Measurements from ENCODE around the gene LGALS8. TPM values are rescaled to one million over a fixed set of nuclear protein-coding genes. Genes with fewer than 3 reads are reported as not detected.

LGALS8 gene
- total RNA-seq, 5 donors from 2014 or later (not counting 1 experiment from before 2014, with no cell fraction given), result 106 to 147 (median 124) TPM

DNA sequence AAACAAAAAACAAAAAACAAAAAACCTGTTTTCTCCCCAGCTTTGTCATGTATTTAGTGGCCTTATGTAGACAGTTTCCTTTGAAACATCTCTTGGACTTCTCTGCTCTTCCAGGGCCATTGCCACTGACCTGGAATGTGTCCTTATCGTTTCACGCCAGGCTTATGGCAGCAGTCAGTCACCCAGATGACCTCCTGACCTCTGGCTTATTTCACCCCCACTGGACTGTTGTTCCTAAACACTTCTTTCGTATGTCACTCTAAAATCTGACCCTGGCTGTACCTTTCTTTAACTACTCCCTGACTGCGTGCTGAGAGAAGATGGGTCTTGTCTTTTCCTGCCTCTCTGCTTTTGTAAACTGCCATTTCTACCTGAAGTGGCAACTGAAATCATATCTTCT lies 9.1 kb downstream of the LGALS8 start:
- peaks cover 5 to 39% of the 10 kb centered on the region in 2 donors for H3K36me3 ChIP-seq (ENCODE audit: control insufficient read depth in 2 of 2, extremely low read depth in 1 of 2, insufficient read depth in 1 of 2, low read length in 1 of 2)
- peaks cover 0 to 17% of the 10 kb centered on the region in 2 experiments for H3K4me1 ChIP-seq (ENCODE audit: control insufficient read depth in 1 of 2, extremely low read depth in 1 of 2, insufficient read depth in 2 of 2, low read length in 2 of 2)
- no peaks in the 10 kb centered on the region for H3K9me3 ChIP-seq
- ChIA-PET POLR2A (no interaction called here), CTCF (no interaction called here)
- Mint-ChIP-seq H3K9me3 (no peaks in the 10 kb centered on the region), H3K4me1 (peaks cover 51 to 63% (median 58%) of the 10 kb centered on the region in 3 donors), H3K4me3 (no peak overlapping the region), H3K27me3 (no peaks in the 10 kb centered on the region), H3K27ac (peak overlapping the region; percentile 83 to 87), H3K36me3 (peaks cover 43% of the 10 kb centered on the region)
- no peak overlapping the region for H3K4me3 ChIP-seq (ENCODE audit: control insufficient read depth in 1 of 2, extremely low read depth in 1 of 2, low read length in 1 of 2)
- WGBS (ENCODE audit: insufficient coverage), result 93% methylated on average over 4 of the region's 4 CpGs
- no peak for ATAC-seq (replicated peaks in 1 of 4)
- no peaks in the 10 kb centered on the region for H3K27me3 ChIP-seq (replicated peaks in 1 of 2; ENCODE audit: control insufficient read depth in 2 of 2, extremely low read depth in 1 of 2, insufficient read depth in 2 of 2, low read length in 1 of 2)
- no peak for DNase-seq
- no peak overlapping the region for H3K27ac ChIP-seq (ENCODE audit: low read length)

DNA sequence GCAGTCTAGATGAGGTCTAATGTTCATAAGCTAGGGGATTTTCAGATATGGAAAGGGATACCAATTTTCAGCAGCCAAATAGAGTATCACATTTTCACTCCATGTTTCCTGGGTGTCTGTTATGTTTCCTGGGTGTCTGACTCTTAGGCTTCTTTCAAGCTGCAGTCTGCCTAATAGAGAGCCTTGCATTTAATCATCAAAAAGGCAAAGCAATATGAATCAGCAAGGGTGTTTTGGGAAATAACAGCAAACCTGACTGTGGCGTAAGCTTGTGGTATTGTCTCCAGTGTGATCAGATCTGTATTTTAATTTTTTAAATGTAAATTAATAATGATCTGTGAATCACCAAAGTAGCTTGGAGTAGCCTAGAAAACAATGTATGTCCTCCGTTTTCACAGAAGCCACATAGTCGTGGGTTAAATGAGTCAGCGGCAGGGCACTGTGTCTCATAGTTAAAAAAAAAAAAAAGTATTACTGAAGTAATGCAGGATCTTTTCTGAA lies 10.4 kb downstream of the LGALS8 start:
- Mint-ChIP-seq H3K36me3 (peaks cover 49% of the 10 kb centered on the region), H3K4me3 (peak overlapping the region; percentile 28 to 49 (median 47)), H3K27me3 (no peaks in the 10 kb centered on the region), H3K27ac (peak overlapping the region; percentile 87 to 88), H3K4me1 (peaks cover 46 to 58% (median 52%) of the 10 kb centered on the region in 3 donors), H3K9me3 (no peaks in the 10 kb centered on the region)
- Histone ChIP-seq H3K4me3 (ENCODE audit: control insufficient read depth in 1 of 2, extremely low read depth in 1 of 2, low read length in 1 of 2) (no peak overlapping the region), H3K9me3 (no peaks in the 10 kb centered on the region), H3K27me3 (replicated peaks in 1 of 2; ENCODE audit: control insufficient read depth in 2 of 2, extremely low read depth in 1 of 2, insufficient read depth in 2 of 2, low read length in 1 of 2) (no peaks in the 10 kb centered on the region), H3K36me3 (ENCODE audit: control insufficient read depth in 2 of 2, extremely low read depth in 1 of 2, insufficient read depth in 1 of 2, low read length in 1 of 2) (peaks cover 5 to 52% of the 10 kb centered on the region in 2 donors), H3K4me1 (ENCODE audit: control insufficient read depth in 1 of 2, extremely low read depth in 1 of 2, insufficient read depth in 2 of 2, low read length in 2 of 2) (peaks cover 0 to 17% of the 10 kb centered on the region in 2 experiments), H3K27ac (ENCODE audit: low read length) (peak overlapping the region; percentile 18)
- DNase-seq, result peak in 1 of 35 experiments; percentile 28
- peak; percentile 61 to 75 (median 70) for ATAC-seq (replicated peaks in 1 of 4)
- CTCF ChIA-PET, result interaction anchor here (0.6 to 1.0 kb wide), 3 partner anchors 17 to 118 kb away, joined by 3 to 4 read pairs (median 4); no protein-coding TSS in a partner anchor
- no CpG with 5 or more reads among the region's 4 CpGs for WGBS (ENCODE audit: insufficient coverage)
- POLR2A ChIA-PET, result interaction anchor here in 1 of 2 donors (1.0 kb wide), 1 partner anchor 51 kb away, joined by 3 read pairs; no protein-coding TSS in a partner anchor

DNA sequence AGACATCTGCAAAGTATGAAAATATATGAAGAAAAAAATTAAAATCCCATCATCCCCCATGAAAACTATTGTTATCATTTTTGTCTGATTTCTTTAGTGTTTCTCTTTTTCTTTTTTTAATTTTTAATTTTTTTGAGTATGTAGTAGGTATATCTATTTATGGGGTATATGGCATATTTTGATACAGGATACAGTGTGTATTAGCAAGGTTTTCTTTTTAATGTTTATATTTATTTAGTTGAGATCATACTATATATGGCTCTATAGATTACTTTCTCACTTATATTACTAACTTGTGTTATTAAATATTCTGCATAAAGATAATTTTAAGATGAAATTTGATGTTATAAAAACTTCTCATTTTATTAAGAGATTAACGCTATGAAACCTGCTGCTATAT lies 11.4 kb downstream of the LGALS8 start:
- Histone ChIP-seq H3K4me3 (ENCODE audit: control insufficient read depth in 1 of 2, extremely low read depth in 1 of 2, low read length in 1 of 2) (no peak overlapping the region), H3K36me3 (ENCODE audit: control insufficient read depth in 2 of 2, extremely low read depth in 1 of 2, insufficient read depth in 1 of 2, low read length in 1 of 2) (peaks cover 5 to 60% of the 10 kb centered on the region in 2 donors), H3K27ac (ENCODE audit: low read length) (no peak overlapping the region), H3K9me3 (no peaks in the 10 kb centered on the region), H3K4me1 (ENCODE audit: control insufficient read depth in 1 of 2, extremely low read depth in 1 of 2, insufficient read depth in 2 of 2, low read length in 2 of 2) (peaks cover 0 to 17% of the 10 kb centered on the region in 2 experiments), H3K27me3 (replicated peaks in 1 of 2; ENCODE audit: control insufficient read depth in 2 of 2, extremely low read depth in 1 of 2, insufficient read depth in 2 of 2, low read length in 1 of 2) (no peaks in the 10 kb centered on the region)
- peaks cover 41 to 53% (median 46%) of the 10 kb centered on the region in 3 donors for H3K4me1 Mint-ChIP-seq
- peaks cover 56% of the 10 kb centered on the region for H3K36me3 Mint-ChIP-seq
- CTCF ChIA-PET, result no interaction called here
- H3K27ac Mint-ChIP-seq, result peak overlapping the region; percentile 61 to 80
- no peaks in the 10 kb centered on the region for H3K9me3 Mint-ChIP-seq
- H3K27me3 Mint-ChIP-seq, result no peaks in the 10 kb centered on the region
- H3K4me3 Mint-ChIP-seq, result no peak overlapping the region
- no peak for ATAC-seq (replicated peaks in 1 of 4)
- no CpG with 5 or more reads among the region's 1 CpG for WGBS (ENCODE audit: insufficient coverage)
- DNase-seq, result no peak
- POLR2A ChIA-PET, result interaction anchor here in 1 of 2 donors (0.5 to 0.6 kb wide), 3 partner anchors 9 to 119 kb away, joined by 3 to 6 read pairs (median 5); no protein-coding TSS in a partner anchor

DNA sequence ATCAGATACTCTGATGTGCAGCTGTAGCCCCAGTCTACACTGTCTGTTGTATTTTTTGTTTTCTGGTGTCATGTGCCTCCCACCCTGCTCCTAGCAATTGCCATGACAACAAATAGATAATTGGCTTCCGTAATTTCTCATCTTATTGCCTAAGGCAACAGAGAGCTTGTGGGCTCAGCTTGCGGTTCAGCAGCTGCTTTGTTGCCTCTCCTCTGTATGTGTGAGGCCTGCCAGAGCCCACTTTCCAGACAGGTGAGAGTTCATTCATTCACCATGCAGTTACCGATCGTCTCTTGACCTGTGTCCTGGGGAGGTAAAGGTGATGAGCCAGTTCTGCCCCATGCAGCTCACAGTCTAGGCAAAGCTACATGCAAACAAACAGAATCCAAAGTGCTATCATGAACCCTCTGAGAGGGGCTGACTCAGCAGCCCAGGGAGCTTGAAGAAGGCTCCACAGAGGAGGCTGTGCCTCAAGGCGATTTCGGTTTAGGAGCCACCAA lies 11.9 kb downstream of the LGALS8 start:
- ATAC-seq (replicated peaks in 1 of 4) (no peak), DNase-seq (no peak)
- Histone ChIP-seq H3K36me3 (ENCODE audit: control insufficient read depth in 2 of 2, extremely low read depth in 1 of 2, insufficient read depth in 1 of 2, low read length in 1 of 2) (peaks cover 5 to 60% of the 10 kb centered on the region in 2 donors), H3K4me3 (ENCODE audit: control insufficient read depth in 1 of 2, extremely low read depth in 1 of 2, low read length in 1 of 2) (no peak overlapping the region), H3K27ac (ENCODE audit: low read length) (no peak overlapping the region), H3K4me1 (ENCODE audit: control insufficient read depth in 1 of 2, extremely low read depth in 1 of 2, insufficient read depth in 2 of 2, low read length in 2 of 2) (peaks cover 0 to 17% of the 10 kb centered on the region in 2 experiments), H3K27me3 (replicated peaks in 1 of 2; ENCODE audit: control insufficient read depth in 2 of 2, extremely low read depth in 1 of 2, insufficient read depth in 2 of 2, low read length in 1 of 2) (no peaks in the 10 kb centered on the region), H3K9me3 (no peaks in the 10 kb centered on the region)
- CTCF ChIA-PET, result no interaction called here
- H3K4me3 Mint-ChIP-seq, result no peak overlapping the region
- WGBS (ENCODE audit: insufficient coverage), result 90% methylated on average over 4 of the region's 6 CpGs
- H3K4me1 Mint-ChIP-seq, result peaks cover 36 to 48% (median 42%) of the 10 kb centered on the region in 3 donors
- H3K36me3 Mint-ChIP-seq, result peaks cover 58% of the 10 kb centered on the region
- peak overlapping the region; percentile 61 to 80 for H3K27ac Mint-ChIP-seq
- no peaks in the 10 kb centered on the region for H3K27me3 Mint-ChIP-seq
- POLR2A ChIA-PET, result no interaction called here
- no peaks in the 10 kb centered on the region for H3K9me3 Mint-ChIP-seq

DNA sequence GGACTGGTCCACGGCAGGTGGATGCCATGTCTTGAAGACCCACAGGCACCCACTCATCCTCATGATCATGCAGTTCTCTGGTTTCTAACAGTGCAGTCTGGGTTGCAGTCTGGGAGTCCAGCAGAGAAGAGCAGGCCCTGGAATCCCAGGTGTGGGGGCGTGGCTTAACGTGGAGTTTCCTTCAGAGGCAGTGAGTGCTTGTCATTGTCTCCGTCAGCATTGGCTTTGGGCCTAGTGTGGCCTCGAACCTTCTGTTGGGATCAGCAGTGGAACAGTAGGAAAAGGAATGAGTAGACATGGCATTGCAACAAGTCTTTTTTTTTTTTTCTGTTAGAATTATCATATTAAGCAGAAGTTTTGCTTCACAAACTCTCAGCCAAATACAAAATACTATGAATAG lies 12.8 kb downstream of the LGALS8 start:
- CTCF ChIA-PET, result no interaction called here
- Mint-ChIP-seq H3K27me3 (no peaks in the 10 kb centered on the region), H3K9me3 (no peaks in the 10 kb centered on the region), H3K4me3 (no peak overlapping the region), H3K4me1 (peaks cover 30 to 43% (median 37%) of the 10 kb centered on the region in 3 donors), H3K27ac (peak overlapping the region; percentile 53 to 61), H3K36me3 (peaks cover 58% of the 10 kb centered on the region)
- peaks cover 10 to 67% of the 10 kb centered on the region in 2 donors for H3K36me3 ChIP-seq (ENCODE audit: control insufficient read depth in 2 of 2, extremely low read depth in 1 of 2, insufficient read depth in 1 of 2, low read length in 1 of 2)
- 98% methylated on average over 4 of the region's 5 CpGs for WGBS (ENCODE audit: insufficient coverage)
- DNase-seq (no peak), ATAC-seq (replicated peaks in 1 of 4) (no peak)
- no peaks in the 10 kb centered on the region for H3K27me3 ChIP-seq (replicated peaks in 1 of 2; ENCODE audit: control insufficient read depth in 2 of 2, extremely low read depth in 1 of 2, insufficient read depth in 2 of 2, low read length in 1 of 2)
- H3K4me3 ChIP-seq (ENCODE audit: control insufficient read depth in 1 of 2, extremely low read depth in 1 of 2, low read length in 1 of 2), result no peak overlapping the region
- no peaks in the 10 kb centered on the region for H3K9me3 ChIP-seq
- POLR2A ChIA-PET, result no interaction called here
- peaks cover 0 to 17% of the 10 kb centered on the region in 2 experiments for H3K4me1 ChIP-seq (ENCODE audit: control insufficient read depth in 1 of 2, extremely low read depth in 1 of 2, insufficient read depth in 2 of 2, low read length in 2 of 2)
- no peak overlapping the region for H3K27ac ChIP-seq (ENCODE audit: low read length)

DNA sequence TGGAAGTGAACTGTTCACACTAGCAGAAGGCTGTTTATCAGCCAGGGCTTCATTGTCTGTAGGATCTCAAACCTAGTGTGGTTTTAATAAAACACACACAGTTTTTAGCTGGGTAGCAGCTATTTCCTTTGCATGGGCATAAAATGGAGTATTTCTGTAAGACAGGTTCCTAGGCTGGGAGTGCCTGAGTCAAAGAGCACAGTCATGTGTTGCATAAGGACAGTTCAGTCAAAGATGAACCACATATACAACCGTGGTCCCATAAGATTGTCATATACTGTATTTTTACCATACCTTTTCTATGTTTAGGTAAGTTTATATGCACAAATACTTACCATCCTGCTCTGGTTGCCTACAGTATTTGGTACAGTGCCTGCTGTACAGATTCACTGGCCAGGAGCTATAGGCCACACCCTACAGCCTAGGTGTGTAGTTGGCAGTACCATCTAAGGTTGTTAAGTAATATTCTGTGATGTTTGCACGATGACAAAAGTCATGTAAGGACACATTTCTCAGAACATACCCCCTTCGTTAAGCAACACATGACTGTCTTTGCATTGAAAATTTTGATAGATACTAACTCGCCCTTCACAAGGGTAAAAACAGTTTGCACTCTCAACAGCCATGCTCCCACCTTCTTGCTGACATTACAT lies 17.2 kb downstream of the LGALS8 start:
- no peak overlapping the region for H3K27ac ChIP-seq (ENCODE audit: low read length)
- ATAC-seq (replicated peaks in 1 of 4) (no peak), DNase-seq (no peak)
- H3K27me3 Mint-ChIP-seq, result no peaks in the 10 kb centered on the region
- no peak overlapping the region for H3K4me3 Mint-ChIP-seq
- H3K36me3 Mint-ChIP-seq, result peaks cover 79% of the 10 kb centered on the region
- H3K4me1 ChIP-seq (ENCODE audit: control insufficient read depth in 1 of 2, extremely low read depth in 1 of 2, insufficient read depth in 2 of 2, low read length in 2 of 2), result peaks cover 0 to 8% of the 10 kb centered on the region in 2 experiments
- peaks cover 10 to 93% of the 10 kb centered on the region in 2 donors for H3K36me3 ChIP-seq (ENCODE audit: control insufficient read depth in 2 of 2, extremely low read depth in 1 of 2, insufficient read depth in 1 of 2, low read length in 1 of 2)
- ChIA-PET POLR2A (no interaction called here), CTCF (interaction anchor here in 1 of 2 donors (0.6 kb wide), 1 partner anchor 21 kb away, joined by 4 read pairs; no protein-coding TSS in a partner anchor)
- H3K4me3 ChIP-seq (ENCODE audit: control insufficient read depth in 1 of 2, extremely low read depth in 1 of 2, low read length in 1 of 2), result no peak overlapping the region
- H3K9me3 ChIP-seq, result no peaks in the 10 kb centered on the region
- H3K27me3 ChIP-seq (replicated peaks in 1 of 2; ENCODE audit: control insufficient read depth in 2 of 2, extremely low read depth in 1 of 2, insufficient read depth in 2 of 2, low read length in 1 of 2), result no peaks in the 10 kb centered on the region
- WGBS (ENCODE audit: insufficient coverage), result no CpG with 5 or more reads among the region's 4 CpGs
- H3K27ac Mint-ChIP-seq, result peak overlapping the region in 1 of 2 donors; percentile 34
- no peaks in the 10 kb centered on the region for H3K9me3 Mint-ChIP-seq
- peaks cover 19 to 28% (median 25%) of the 10 kb centered on the region in 3 donors for H3K4me1 Mint-ChIP-seq

Measured in T-cell (primary cell).